K562 (cell line): Measurements from ENCODE around the gene SNX20. TPM values are rescaled to one million over a fixed set of nuclear protein-coding genes. Genes with fewer than 3 reads are reported as not detected.

Experiments
- ATAC-seq: fragments of 200-7000 bp; cut with Tn5 transposase; 3 replicates; pipeline ENCODE4 v1.9.1; 2020; ENCODE audit warnings: moderate library complexity
- BruUV-seq: library from RNA; stranded (reverse); fragments of 400-500 nt; replicated peaks from 2 replicates; lab custom pipeline; 2021; lab: Mats Ljungman, UMichigan
- CTCF ChIA-PET: fragments of 300-600 bp; formaldehyde crosslinking; extraction: SDS; loops from one replicate; lab custom pipeline; 2021; ENCODE audit warnings: low intra/inter-chr PET ratio; lab: Yijun Ruan, JAX
- POLR2A ChIA-PET: fragments of 300-600, 350-650 bp; sonication (Branson Sonifier 250); formaldehyde crosslinking; extraction: SDS; loops from one replicate; lab custom pipeline; 2021; ENCODE audit warnings: antibody characterized with exemption, inconsistent platforms; lab: Yijun Ruan, JAX
- DNase-seq, 4 experiments: peaks; one replicate each; pipeline versions ENCODE4 v3.0.0 to v3.0.0-alpha.2; 2011 to 2018; ENCODE audit warnings: low spot score in 3 of 4, mixed read lengths in 3 of 4; ENCODE audit errors: extremely low read depth in 1 of 4
- FAIRE-seq: peaks from 2 replicates; lab custom pipeline; 2011; peaks lifted over from hg19 to GRCh38; lab: Jason Lieb, UNC
- H2AFZ ChIP-seq: 2 replicates; pipeline ENCODE4 v1.6.0; 2011; ENCODE audit warnings: low read depth, low read length, control low read depth, inconsistent platforms
- H3K27ac ChIP-seq: fragments of 200-600 bp; 3 replicates; pipeline ENCODE4 v1.8.0; 2011; ENCODE audit warnings: low read depth, mild to moderate bottlenecking, control low read depth, inconsistent platforms, low read length, moderate library complexity, mixed read lengths; ENCODE audit errors: extremely low read depth
- H3K27me3 ChIP-seq, 2 experiments: fragments of 300-600 bp in 1 of 2; 2 replicates in 1 of 2; 3 replicates in 1 of 2; pipeline versions ENCODE4 v1.6.0 to v1.8.0; 2011; ENCODE audit warnings: inconsistent platforms in 2 of 2, low read length in 2 of 2, mild to moderate bottlenecking in 1 of 2, mixed read lengths in 1 of 2, moderate library complexity in 1 of 2; ENCODE audit not compliant: control insufficient read depth in 2 of 2, insufficient read depth in 2 of 2
- H3K36me3 ChIP-seq: fragments of 300-600 bp; 3 replicates; pipeline ENCODE4 v1.8.0; 2011; ENCODE audit warnings: mild to moderate bottlenecking, low read length, inconsistent platforms; ENCODE audit not compliant: control insufficient read depth, insufficient read depth
- H3K4me1 ChIP-seq, 2 experiments: fragments of 200-600 bp in 1 of 2; replicated peaks in 1 of 2; 2 replicates in 1 of 2; 3 replicates in 1 of 2; pipeline versions ENCODE4 v1.5.1 to v1.8.0; 2011; ENCODE audit warnings: inconsistent platforms in 2 of 2, low read length in 2 of 2, mild to moderate bottlenecking in 1 of 2, mixed read lengths in 1 of 2, moderate library complexity in 1 of 2; ENCODE audit not compliant: control insufficient read depth in 2 of 2, insufficient read depth in 2 of 2
- H3K4me2 ChIP-seq: 2 replicates; pipeline ENCODE4 v1.6.1; 2011; ENCODE audit warnings: low read length, control low read depth, inconsistent platforms, mixed read lengths; ENCODE audit not compliant: insufficient read depth
- H3K4me3 ChIP-seq: fragments of 200-600 bp; sonication (generic), shearing (Covaris generic); 2 replicates; pipeline ENCODE4 v1.5.1; 2016; ENCODE audit warnings: control low read depth, inconsistent platforms
- H3K79me2 ChIP-seq: fragments of 200-600 bp; 3 replicates; pipeline ENCODE4 v1.8.0; 2011; ENCODE audit warnings: low read length, inconsistent platforms; ENCODE audit not compliant: control insufficient read depth, insufficient read depth
- H3K9ac ChIP-seq, 2 experiments: 2 replicates each; pipeline versions ENCODE4 v1.6.0 to v1.6.1; 2011; ENCODE audit warnings: low read depth in 2 of 2, low read length in 2 of 2, control low read depth in 1 of 2, inconsistent platforms in 1 of 2, mild to moderate bottlenecking in 1 of 2, mixed read lengths in 1 of 2; ENCODE audit not compliant: insufficient read depth in 1 of 2
- H3K9me1 ChIP-seq: one replicate; pipeline ENCODE4 v1.6.0; 2011; ENCODE audit warnings: inconsistent platforms, mild to moderate bottlenecking, low read length, moderate library complexity; ENCODE audit not compliant: control insufficient read depth, insufficient read depth
- H3K9me3 ChIP-seq: replicated peaks from 2 replicates; pipeline ENCODE4 v1.5.1; 2011; ENCODE audit warnings: low read depth, low read length, inconsistent platforms; ENCODE audit not compliant: control insufficient read depth, insufficient read depth
- H4K20me1 ChIP-seq: replicated peaks from 2 replicates; pipeline ENCODE4 v1.6.1; 2011; ENCODE audit warnings: low read length, inconsistent platforms, mixed read lengths; ENCODE audit not compliant: control insufficient read depth, insufficient read depth
- ATF3 ChIP-seq, 2 experiments: fragments of 450-650 bp in 1 of 2; sonication (generic) in 1 of 2; formaldehyde crosslinking in 1 of 2; IDR thresholded peaks in 1 of 2; conservative IDR thresholded peaks in 1 of 2; 2 replicates each; pipeline versions ENCODE4 v1.6.1 to v1.8.1; 2016 to 2023; ENCODE audit warnings: mild to moderate bottlenecking in 2 of 2, moderate library complexity in 2 of 2, inconsistent platforms in 1 of 2, missing genetic modification reagents in 1 of 2
- FOSL1 ChIP-seq: fragments of 200-800 bp; sonication (Bioruptor generic); conservative IDR thresholded peaks from 2 replicates; pipeline ENCODE4 v1.6.1; 2016; ENCODE audit warnings: missing genetic modification characterization, missing compliant biosample characterization
- HMG20B ChIP-seq: fragments of 250-450 bp; sonication (Bioruptor Pico); IDR thresholded peaks from 2 replicates; pipeline ENCODE4 v1.5.0; 2021; ENCODE audit warnings: mild to moderate bottlenecking
- JUND ChIP-seq, 2 experiments: IDR thresholded peaks; 2 replicates in 1 of 2; 3 replicates in 1 of 2; pipeline ENCODE4 v1.6.1; 2011; ENCODE audit warnings: borderline replicate concordance in 2 of 2, low read depth in 2 of 2, low read length in 2 of 2, improper control_type of control experiment in 1 of 2, missing biosample characterization in 1 of 2, missing genetic modification characterization in 1 of 2, missing genetic modification reagents in 1 of 2
- NCOA6 ChIP-seq: fragments of 450-650 bp; IDR thresholded peaks from 2 replicates; pipeline ENCODE4 v1.6.1; 2017; ENCODE audit warnings: mild to moderate bottlenecking
- RAD51 ChIP-seq: fragments of 450-650 bp; IDR thresholded peaks from 2 replicates; pipeline ENCODE4 v1.7.1; 2016; ENCODE audit warnings: low read depth, mild to moderate bottlenecking, borderline replicate concordance
- RCOR1 ChIP-seq, 2 experiments: IDR thresholded peaks; 2 replicates each; pipeline ENCODE4 v1.6.1; 2012; ENCODE audit warnings: low read depth in 2 of 2, low read length in 2 of 2, borderline replicate concordance in 1 of 2, improper control_type of control experiment in 1 of 2
- USF1 ChIP-seq: sonication (generic); formaldehyde crosslinking; IDR thresholded peaks from 2 replicates; pipeline ENCODE4 v1.9.0; 2022; ENCODE audit warnings: mild to moderate bottlenecking, missing genetic modification reagents
- USF2 ChIP-seq: sonication (generic); formaldehyde crosslinking; IDR thresholded peaks from 2 replicates; pipeline ENCODE4 v1.5.0; 2020; ENCODE audit warnings: missing genetic modification reagents
- ZNF592 ChIP-seq: fragments of 450-650 bp; IDR thresholded peaks from 2 replicates; pipeline ENCODE4 v1.6.1; 2017; ENCODE audit warnings: antibody characterized with exemption, mild to moderate bottlenecking
- ZNF740 ChIP-seq, 3 experiments: fragments of 200-800 bp in 1 of 3; sonication (Bioruptor generic) in 1 of 3; sonication (generic) in 1 of 3; formaldehyde crosslinking in 1 of 3; IDR thresholded peaks; 2 replicates each; pipeline versions ENCODE4 v1.6.1 to v1.8.0; 2016 to 2022; ENCODE audit warnings: mild to moderate bottlenecking in 2 of 3, missing compliant biosample characterization in 2 of 3, missing genetic modification characterization in 2 of 3, missing genetic modification reagents in 1 of 3
- WGBS: fragments of 100-300 bp; shearing (Covaris generic); methylation state at CpG from one replicate; pipeline ENCODE4 v1.1.6; 2016; ENCODE audit warnings: low coverage, mixed read lengths; ENCODE audit not compliant: insufficient coverage; ENCODE audit errors: missing lambda C conversion rate; 5-methylcytosine and 5-hydroxymethylcytosine counted together
- in situ Hi-C: fragments of 300-500 bp; cut with MboI; formaldehyde crosslinking; loops from 4 replicates; pipeline ENCODE4 v1.15.0; 2018; ENCODE audit warnings: inconsistent platforms, mixed read lengths
- intact Hi-C: fragments of 100-400 bp; cut with micrococcal nuclease; formaldehyde crosslinking; loops from 2 replicates; pipeline ENCODE4 v1.14.2; 2022
- polyA plus RNA-seq, 8 experiments: library from polyadenylated mRNA; depleted of rRNA in 4 of 8; stranded (reverse) in 5 of 8; unstranded in 3 of 8; fragments of >200 nt; fragmentation: Nextera tagmentation in 2 of 8; fragmentation: Illumina TruSeq in 1 of 8; extraction: Ambion mirVana in 2 of 8; extraction: Trizol in 1 of 8; gene quantifications; 2 replicates each; pipeline versions ENCODE4 v1.2.1 to v1.2.3, GENCODE V29; 2011 to 2014; ENCODE audit warnings: inconsistent platforms in 1 of 8, missing spikeins in 1 of 8
- total RNA-seq, 7 experiments: library from RNA; depleted of rRNA in 6 of 7; stranded (reverse); fragments of >200 nt in 6 of 7; fragmentation: Illumina TruSeq in 2 of 7; extraction: Trizol in 2 of 7; gene quantifications; 2 replicates each; pipeline versions ENCODE4 v1.2.1 to v1.2.3, GENCODE V29; 2011 to 2021; ENCODE audit warnings: low replicate concordance in 1 of 7

Gene SNX20
- total and polyA plus RNA-seq, 9 of the 15 experiments (the other 6 are each of a cell fraction or from before 2014, with no cell fraction given): 0.04 to 0.07 TPM; not detected in 7

GRCh38 chr16:50657241-50657640, 23.9 kb downstream of the SNX20 start:
- no peaks in the 10 kb centered on the region for H3K9me3 ChIP-seq
- H3K9ac ChIP-seq: no peak overlapping the region
- H3K4me1 ChIP-seq: no peaks in the 10 kb centered on the region; a peak in 1 of 5 replicates
- DNase-seq (no peak), FAIRE-seq (no peak), ATAC-seq (peak; percentile 53; the same call in 2 of the 3 replicates)
- no peaks in the 10 kb centered on the region for H3K79me2 ChIP-seq
- TF ChIP-seq JUND (IDR thresholded peaks at IDR 0.05; ENCODE audit: borderline replicate concordance, low read depth, low read length) (peak; percentile 48), JUND (tag; IDR thresholded peaks at IDR 0.05; ENCODE audit: borderline replicate concordance, low read depth, low read length) (peak; percentile 49; the same call in 1 of the 3 replicates), NCOA6 (no peak), USF2 (CRISPR knock-in tag) (peak; percentile 62), FOSL1 (tag) (peak; percentile 49; the same call in 1 of the 2 replicates), HMG20B (no peak), RAD51 (0 out of 2 replicates have a peak, but pooled peaks have one; percentile 11), RCOR1 (IDR thresholded peaks at IDR 0.05; ENCODE audit: borderline replicate concordance in 1 of 2, low read depth in 2 of 2, low read length in 2 of 2) (peak in 1 of 2 experiments; percentile 31; a peak in 1 of 4 replicates), ATF3 (IDR thresholded peaks at IDR 0.05) (peak; percentile 39; the same call in 1 of the 2 replicates), ATF3 (CRISPR knock-in tag; conservative IDR thresholded peaks at IDR 0.05) (no peak), USF1 (CRISPR knock-in tag) (peak; percentile 56), ZNF740 (CRISPR knock-in tag; IDR thresholded peaks at IDR 0.05) (peak; percentile 36; the same call in 1 of the 2 replicates), ZNF740 (tag; IDR thresholded peaks at IDR 0.05) (no peak), ZNF592 (no peak)
- 0 out of 2 replicates have a peak, but pooled peaks cover 3% of the 10 kb centered on the region for H4K20me1 ChIP-seq
- peaks cover 0 to 8% of the 10 kb centered on the region in 2 experiments; a peak in 1 of 5 replicates for H3K27me3 ChIP-seq
- ChIA-PET CTCF (no interaction called here), POLR2A (no interaction called here)
- no peak overlapping the region for H3K4me3 ChIP-seq
- intact Hi-C loops: no loop called here
- no peak overlapping the region for H3K4me2 ChIP-seq
- no TSS peak for BruUV-seq
- WGBS: 2% methylated on average over 4 of the region's 5 CpGs
- no peaks in the 10 kb centered on the region for H3K9me1 ChIP-seq
- no peak overlapping the region for H2AFZ ChIP-seq
- no peaks in the 10 kb centered on the region for H3K36me3 ChIP-seq
- no peak overlapping the region for H3K27ac ChIP-seq
- in situ Hi-C loops: no loop called here
